RWPE2 (cell line): ENCODE results near the gene RANGAP1.

Experiments used
- ATAC-seq: fragments of 200-7000 bp; cut with Tn5 transposase; 3 replicates; pipeline ENCODE4 v1.9.1; 2021; ENCODE audit warnings: low read depth
- DNase-seq: peaks from one replicate; pipeline ENCODE4 v3.0.0-alpha.2; 2020; ENCODE audit warnings: low spot score
- H3K27ac ChIP-seq: fragments of 450-650 bp; 2 replicates; pipeline ENCODE4 v1.5.1; 2017; ENCODE audit warnings: mild to moderate bottlenecking; ENCODE audit not compliant: poor library complexity, severe bottlenecking
- H3K27me3 ChIP-seq: fragments of 250-450 bp; sonication (Bioruptor Pico); 2 replicates; pipeline ENCODE4 v1.5.1; 2021; ENCODE audit warnings: mild to moderate bottlenecking, moderate library complexity; ENCODE audit not compliant: insufficient read depth, poor library complexity, severe bottlenecking
- H3K36me3 ChIP-seq: fragments of 250-450 bp; sonication (Bioruptor Pico); 2 replicates; pipeline ENCODE4 v1.5.1; 2020; ENCODE audit warnings: low read depth, mild to moderate bottlenecking, moderate library complexity
- H3K4me1 ChIP-seq: fragments of 250-450 bp; sonication (Bioruptor Pico); 2 replicates; pipeline ENCODE4 v1.5.1; 2021; ENCODE audit warnings: mild to moderate bottlenecking, moderate library complexity; ENCODE audit not compliant: insufficient read depth, poor library complexity, severe bottlenecking
- H3K4me3 ChIP-seq: fragments of 250-450 bp; sonication (Bioruptor Pico); 2 replicates; pipeline ENCODE4 v1.5.1; 2021; ENCODE audit warnings: mild to moderate bottlenecking, moderate library complexity; ENCODE audit not compliant: severe bottlenecking
- H3K9me3 ChIP-seq: fragments of 250-450 bp; sonication (Bioruptor Pico); 2 replicates; pipeline ENCODE4 v1.5.1; 2021; ENCODE audit warnings: mild to moderate bottlenecking, moderate library complexity; ENCODE audit not compliant: severe bottlenecking
- CTCF ChIP-seq: fragments of 450-650 bp; IDR thresholded peaks from one replicate; pipeline ENCODE4 v1.5.1; 2017; ENCODE audit warnings: mild to moderate bottlenecking, moderate library complexity; ENCODE audit not compliant: poor library complexity, severe bottlenecking

The RANGAP1 gene

GRCh38 chr22:41320416-41321240 lies 34.6 kb upstream of the RANGAP1 start:
- Histone ChIP-seq H3K9me3 (no peaks in the 10 kb centered on the region), H3K27me3 (no peaks in the 10 kb centered on the region), H3K36me3 (peaks cover 32% of the 10 kb centered on the region), H3K4me3 (no peak overlapping the region), H3K27ac (no peak overlapping the region), H3K4me1 (no peaks in the 10 kb centered on the region)
- DNase-seq (no peak), ATAC-seq (no peak)
- no peak for TF ChIP-seq CTCF

GRCh38 chr22:41315586-41315985 lies 29.6 kb upstream of the RANGAP1 start:
- Histone ChIP-seq H3K4me1 (no peaks in the 10 kb centered on the region), H3K36me3 (peaks cover 6% of the 10 kb centered on the region; the same call in 1 of the 2 replicates), H3K27me3 (no peaks in the 10 kb centered on the region), H3K27ac (no peak overlapping the region), H3K9me3 (no peaks in the 10 kb centered on the region), H3K4me3 (no peak overlapping the region)
- no peak for DNase-seq
- ATAC-seq, result no peak
- TF ChIP-seq CTCF, result no peak

- no peak for TF ChIP-seq CTCF
- H3K36me3 ChIP-seq, result peaks cover 6% of the 10 kb centered on the region; the same call in 1 of the 2 replicates
- no peaks in the 10 kb centered on the region for H3K27me3 ChIP-seq
- DNase-seq (no peak), ATAC-seq (peak; percentile 56; the same call in 2 of the 3 replicates)
- H3K4me1 ChIP-seq, result no peaks in the 10 kb centered on the region
- H3K4me3 ChIP-seq, result no peak overlapping the region
- no peak overlapping the region for H3K27ac ChIP-seq
- H3K9me3 ChIP-seq, result no peaks in the 10 kb centered on the region
These were observed 28.8 kb upstream of the RANGAP1 start for GRCh38 chr22:41314821-41315220.

- H3K27me3 ChIP-seq, result no peaks in the 10 kb centered on the region
- no peak for TF ChIP-seq CTCF
- no peaks in the 10 kb centered on the region for H3K9me3 ChIP-seq
- peaks cover 22% of the 10 kb centered on the region for H3K36me3 ChIP-seq
- H3K4me1 ChIP-seq, result no peaks in the 10 kb centered on the region
- DNase-seq (no peak), ATAC-seq (peak; percentile 31; the same call in 1 of the 3 replicates)
- no peak overlapping the region for H3K4me3 ChIP-seq
- no peak overlapping the region for H3K27ac ChIP-seq
These were observed 25.5 kb upstream of the RANGAP1 start for GRCh38 chr22:41311487-41311886.

GRCh38 chr22:41310336-41310735 lies 24.3 kb upstream of the RANGAP1 start:
- no peak for ATAC-seq

More at GRCh38 chr22:41310336-41310735, 24.3 kb upstream of the RANGAP1 start:
- DNase-seq, result no peak
- Histone ChIP-seq H3K36me3 (peaks cover 24% of the 10 kb centered on the region), H3K4me1 (peaks cover 8% of the 10 kb centered on the region), H3K9me3 (no peaks in the 10 kb centered on the region), H3K27me3 (no peaks in the 10 kb centered on the region), H3K4me3 (no peak overlapping the region), H3K27ac (no peak overlapping the region)
- no peak for TF ChIP-seq CTCF
